Erythroblast (primary cell): ENCODE results near the gene HBEGF.

Experiments
- GATA1 ChIP-seq: IDR thresholded peaks from 2 replicates; pipeline ENCODE4 v1.6.1; 2011; ENCODE audit warnings: low read depth, mild to moderate bottlenecking, control low read depth, low read length, moderate library complexity
- POLR2A ChIP-seq: IDR thresholded peaks from 2 replicates; pipeline ENCODE4 v1.6.1; 2011; ENCODE audit warnings: mild to moderate bottlenecking, low read length

DNA sequence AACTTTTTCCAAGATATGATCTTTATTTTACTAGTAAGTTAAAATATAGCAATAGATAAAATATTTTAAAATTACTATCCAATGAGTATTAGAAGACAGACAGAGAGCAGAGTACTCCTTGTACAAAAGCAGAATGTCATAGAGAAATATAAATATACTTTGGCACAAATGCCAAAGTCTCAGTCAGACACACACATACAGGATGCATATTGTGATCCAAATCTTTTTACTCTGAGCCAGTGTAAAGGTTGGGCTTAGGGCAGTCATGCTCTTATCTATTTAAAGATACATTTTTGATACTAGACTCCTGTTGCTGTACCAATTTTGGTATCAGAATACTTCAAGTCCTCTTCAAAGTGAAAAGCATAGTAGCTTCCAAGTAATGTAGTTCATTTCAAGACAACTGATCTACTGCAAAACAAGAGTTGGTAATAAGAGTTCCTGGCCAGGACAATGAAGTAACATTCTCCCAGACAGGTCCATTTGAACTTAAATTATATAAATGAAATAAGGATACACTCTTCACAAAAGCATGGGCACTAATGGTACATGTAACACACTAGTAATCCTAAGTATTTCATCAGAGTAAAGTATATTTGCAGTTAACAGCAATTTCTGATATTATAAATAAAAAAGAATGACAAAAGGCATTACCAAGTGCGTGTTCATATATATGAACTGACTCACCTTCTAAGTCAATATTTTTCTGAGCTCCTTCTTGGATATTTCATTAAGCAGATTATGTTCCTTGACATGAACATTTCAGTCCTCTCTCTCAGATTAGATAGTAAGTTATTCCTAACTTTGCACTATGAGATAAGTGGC, 54.0 kb downstream of the HBEGF start:
- TF ChIP-seq POLR2A (no peak), GATA1 (no peak)
